IPS-11a (cell line): ENCODE results near the gene TERB1.

Source experiments
- H3K4me3 ChIP-seq: one replicate; pipeline ENCODE4 v1.5.1; 2013; ENCODE audit warnings: low read depth, low read length, control low read depth

The TERB1 gene

GRCh38 chr16:66801320-66802105, at the start of gene TERB1:
Gene TERB1 (minus strand): TSS chr16:66801584. CDS start chr16:66796798, 4,786 bp downstream.
- H3K4me3 ChIP-seq = no peak within 1 kb of the TSS

- no peak overlapping the region for H3K4me3 ChIP-seq
Observed at GRCh38 chr16:66850115-66850815, 48.9 kb upstream of the TERB1 start.

GRCh38 chr16:66849549-66849948, 48.2 kb upstream of the TERB1 start:
- no peak overlapping the region for H3K4me3 ChIP-seq

- H3K4me3 ChIP-seq = no peak overlapping the region
Observed at GRCh38 chr16:66849021-66849420, 47.6 kb upstream of the TERB1 start.

GRCh38 chr16:66848172-66848571, 46.8 kb upstream of the TERB1 start:
- H3K4me3 ChIP-seq = no peak overlapping the region

- H3K4me3 ChIP-seq = no peak overlapping the region
Observed at GRCh38 chr16:66847533-66848067, 46.2 kb upstream of the TERB1 start.

- H3K4me3 ChIP-seq = no peak overlapping the region
Observed at GRCh38 chr16:66846831-66847230, 45.4 kb upstream of the TERB1 start.

- H3K4me3 ChIP-seq = no peak overlapping the region
Observed at GRCh38 chr16:66846266-66846665, 44.9 kb upstream of the TERB1 start.

- H3K4me3 ChIP-seq = no peak overlapping the region
Observed at GRCh38 chr16:66845791-66846221, 44.4 kb upstream of the TERB1 start.

- H3K4me3 ChIP-seq = peak overlapping the region; percentile 61
Observed at GRCh38 chr16:66845080-66845410, 43.7 kb upstream of the TERB1 start.

GRCh38 chr16:66844342-66845079, 43.1 kb upstream of the TERB1 start, which contains the start of gene CA7:
Gene CA7 (plus strand): TSS chr16:66844414. CDS start chr16:66844488, 74 bp downstream.
- H3K4me3 ChIP-seq = peak within 1 kb of the TSS; percentile 61

- H3K4me3 ChIP-seq = peak overlapping the region; percentile 61
Observed at GRCh38 chr16:66844009-66844341, 42.6 kb upstream of the TERB1 start.

GRCh38 chr16:66843191-66843590, 41.8 kb upstream of the TERB1 start:
- H3K4me3 ChIP-seq = no peak overlapping the region

GRCh38 chr16:66842765-66843164, 41.4 kb upstream of the TERB1 start:
- no peak overlapping the region for H3K4me3 ChIP-seq

- H3K4me3 ChIP-seq = no peak overlapping the region
Observed at GRCh38 chr16:66841366-66841765, 40.0 kb upstream of the TERB1 start.

- no peak overlapping the region for H3K4me3 ChIP-seq
Observed at GRCh38 chr16:66840883-66841282, 39.5 kb upstream of the TERB1 start.

- no peak overlapping the region for H3K4me3 ChIP-seq
Observed at GRCh38 chr16:66834746-66835145, 33.4 kb upstream of the TERB1 start.

GRCh38 chr16:66832661-66833305, 31.4 kb upstream of the TERB1 start:
- no peak overlapping the region for H3K4me3 ChIP-seq

- no peak overlapping the region for H3K4me3 ChIP-seq
Observed at GRCh38 chr16:66832190-66832589, 30.8 kb upstream of the TERB1 start.

- H3K4me3 ChIP-seq = peak within 1 kb of the TSS; percentile 76
Observed at GRCh38 chr16:66830422-66831404, 29.3 kb upstream of the TERB1 start, which contains the start of gene NAE1. Gene NAE1 (minus strand): TSS chr16:66830976. CDS start chr16:66830899, 77 bp downstream.
